Prostate gland (tissue), 2 donors: ENCODE results near the gene SIRT7. TPM values are rescaled to one million over a fixed set of nuclear protein-coding genes. Genes with fewer than 3 reads are reported as not detected.

Experiments used
- DNase-seq: peaks from one replicate; pipeline ENCODE4 v3.0.0-alpha.2; 2019; ENCODE audit warnings: low spot score
- H3K27ac ChIP-seq, 2 donors: fragments of 200-600 bp; sonication (generic); 2 replicates each; pipeline ENCODE4 v1.5.1; 2017 to 2019
- H3K27me3 ChIP-seq: fragments of 200-600 bp; sonication (generic); replicated peaks from 2 replicates; pipeline ENCODE4 v1.5.1; 2019; ENCODE audit not compliant: insufficient read depth
- H3K36me3 ChIP-seq, 2 donors: fragments of 200-600 bp; sonication (generic); 1 replicate in 1 of 2; 2 replicates in 1 of 2; pipeline versions ENCODE4 v1.5.1 to v1.8.1; 2017 to 2019
- H3K4me1 ChIP-seq: fragments of 200-600 bp; sonication (generic); replicated peaks from 2 replicates; pipeline ENCODE4 v1.5.1; 2019
- H3K4me3 ChIP-seq, 2 donors: fragments of 200-600 bp; sonication (generic); 2 replicates each; pipeline ENCODE4 v1.5.1; 2017 to 2019
- H3K9me3 ChIP-seq: fragments of 200-600 bp; sonication (generic); 2 replicates; pipeline ENCODE4 v1.5.1; 2017
- CTCF ChIP-seq, 4 experiments: fragments of 200-600 bp in 2 of 4; fragments of 450-650 bp in 2 of 4; sonication (generic) in 2 of 4; IDR thresholded peaks; 1 replicate in 3 of 4; 2 replicates in 1 of 4; pipeline ENCODE4 v1.5.1; 2016 to 2019; ENCODE audit warnings: antibody characterized with exemption in 4 of 4, mild to moderate bottlenecking in 2 of 4, moderate library complexity in 2 of 4
- POLR2A ChIP-seq: fragments of 450-650 bp; IDR thresholded peaks from one replicate; pipeline ENCODE4 v1.6.1; 2016; ENCODE audit warnings: antibody characterized with exemption, mild to moderate bottlenecking
- POLR2AphosphoS5 ChIP-seq: sonication (generic); formaldehyde crosslinking; IDR thresholded peaks from one replicate; pipeline ENCODE4 v1.6.1; 2017; ENCODE audit warnings: antibody characterized with exemption
- WGBS: methylation state at CpG from one replicate; pipeline ENCODE4 v1.1.5; 2018; 5-methylcytosine and 5-hydroxymethylcytosine counted together
- intact Hi-C: fragments of 100-400 bp; cut with DNase I; formaldehyde crosslinking; loops from one replicate; pipeline ENCODE4 v1.14.2; 2022
- total RNA-seq, 2 donors: library from RNA; depleted of rRNA; stranded (reverse); fragments of >200 nt; gene quantifications; one replicate each; pipeline ENCODE4 v1.1.0, GENCODE V29; 2016

SIRT7 gene
- total RNA-seq, 2 donors from 2014 or later, result 22.4 to 39.9 TPM

DNA sequence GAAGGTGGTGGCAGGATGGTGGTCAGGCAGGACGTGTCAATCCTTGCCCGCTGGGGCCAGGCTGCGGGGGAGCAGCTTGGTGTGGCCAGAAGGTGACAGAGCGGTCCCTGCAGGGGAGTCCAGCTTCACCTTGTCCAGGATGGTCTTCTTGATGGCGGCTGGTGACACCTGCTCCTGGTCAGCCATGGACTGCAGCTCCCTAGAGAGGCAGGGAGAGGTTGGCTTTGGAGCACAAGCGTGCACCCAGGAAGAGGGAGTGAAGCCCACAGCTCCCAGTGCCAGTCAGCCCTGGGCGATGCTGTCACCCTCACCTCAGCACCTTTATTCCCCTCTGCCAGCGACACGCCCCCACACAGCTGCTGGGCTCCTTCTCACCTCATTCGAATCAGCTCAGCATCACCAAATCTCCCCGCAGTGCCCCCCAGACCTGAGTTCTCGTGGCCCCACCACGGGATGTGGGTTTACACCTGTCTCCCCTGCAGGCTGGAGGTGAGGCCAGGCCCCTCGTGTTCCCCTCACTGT lies 15.3 kb upstream of the SIRT7 start:
- TF ChIP-seq POLR2AphosphoS5 (no peak), CTCF (IDR thresholded peaks at IDR 0.05) (no peak), POLR2A (no peak)
- no peaks in the 10 kb centered on the region for H3K9me3 ChIP-seq
- DNase-seq, result no peak
- no peaks in the 10 kb centered on the region for H3K36me3 ChIP-seq
- intact Hi-C loops, result no loop called here
- peaks cover 6% of the 10 kb centered on the region for H3K4me1 ChIP-seq
- H3K4me3 ChIP-seq, result no peak overlapping the region
- 91% methylated on average over 14 of the region's 14 CpGs for WGBS
- no peaks in the 10 kb centered on the region for H3K27me3 ChIP-seq
- H3K27ac ChIP-seq, result no peak overlapping the region

- intact Hi-C loops, result no loop called here
- Histone ChIP-seq H3K27me3 (no peaks in the 10 kb centered on the region), H3K4me1 (peaks cover 8% of the 10 kb centered on the region), H3K4me3 (no peak overlapping the region), H3K36me3 (no peaks in the 10 kb centered on the region), H3K27ac (no peak overlapping the region), H3K9me3 (no peaks in the 10 kb centered on the region)
- no peak for DNase-seq
- TF ChIP-seq CTCF (IDR thresholded peaks at IDR 0.05), result no peak
- no peak for TF ChIP-seq POLR2AphosphoS5
- no peak for TF ChIP-seq POLR2A
- WGBS, result 84% methylated on average over 9 of the region's 9 CpGs
Measured at GRCh38 chr17:81932333-81932983, 14.5 kb upstream of the SIRT7 start.

- no peaks in the 10 kb centered on the region for H3K36me3 ChIP-seq
- TF ChIP-seq CTCF (IDR thresholded peaks at IDR 0.05) (no peak), POLR2AphosphoS5 (no peak), POLR2A (no peak)
- H3K4me1 ChIP-seq, result peaks cover 8% of the 10 kb centered on the region
- no peak overlapping the region for H3K4me3 ChIP-seq
- 34% methylated on average over 13 of the region's 15 CpGs for WGBS
- no peak for DNase-seq
- H3K9me3 ChIP-seq, result no peaks in the 10 kb centered on the region
- intact Hi-C loops, result no loop called here
- H3K27ac ChIP-seq, result no peak overlapping the region
- H3K27me3 ChIP-seq, result no peaks in the 10 kb centered on the region
Measured at GRCh38 chr17:81931557-81932332, 13.8 kb upstream of the SIRT7 start.

DNA sequence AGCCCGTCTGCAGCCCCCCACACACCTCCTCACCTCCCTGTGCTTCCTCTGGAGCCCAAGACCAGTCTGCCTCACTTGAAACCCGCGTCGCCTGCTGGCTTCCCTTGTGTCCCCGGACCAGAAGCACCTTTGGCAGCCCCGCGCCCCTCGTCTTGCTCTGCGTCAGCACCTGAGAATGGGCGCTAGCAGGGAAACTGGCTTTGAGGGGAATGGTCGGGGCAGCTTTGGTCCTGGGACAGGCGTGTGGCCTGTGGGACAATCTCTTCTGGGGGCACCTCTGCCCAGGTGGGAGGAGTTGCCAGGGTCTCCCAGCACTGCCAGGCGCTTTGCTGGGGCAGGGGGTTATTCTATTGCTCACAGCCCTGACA lies 13.2 kb upstream of the SIRT7 start:
- no peaks in the 10 kb centered on the region for H3K27me3 ChIP-seq
- no peak overlapping the region for H3K27ac ChIP-seq
- intact Hi-C loops, result no loop called here
- WGBS, result 50% methylated on average over 12 of the region's 13 CpGs
- TF ChIP-seq CTCF (IDR thresholded peaks at IDR 0.05) (no peak), POLR2A (no peak), POLR2AphosphoS5 (no peak)
- H3K4me1 ChIP-seq, result peaks cover 10% of the 10 kb centered on the region
- H3K9me3 ChIP-seq, result no peaks in the 10 kb centered on the region
- H3K36me3 ChIP-seq, result no peaks in the 10 kb centered on the region
- H3K4me3 ChIP-seq, result no peak overlapping the region
- DNase-seq, result no peak
